Myocyte (in vitro differentiated cells): ENCODE data around the gene CROCC2. TPM values are rescaled to one million over a fixed set of nuclear protein-coding genes. Genes with fewer than 3 reads are reported as not detected.

ENCODE experiments used
- DNase-seq: peaks from one replicate; pipeline ENCODE4 v3.0.0-alpha.2; 2012; ENCODE audit warnings: low read depth
- total RNA-seq: library from RNA; depleted of rRNA; stranded (reverse); fragments of >200 nt; gene quantifications from 2 replicates; pipeline ENCODE4 v1.2.3, GENCODE V29; 2014

The CROCC2 gene
- total RNA-seq, 1 donor from 2014 or later = not detected

DNA sequence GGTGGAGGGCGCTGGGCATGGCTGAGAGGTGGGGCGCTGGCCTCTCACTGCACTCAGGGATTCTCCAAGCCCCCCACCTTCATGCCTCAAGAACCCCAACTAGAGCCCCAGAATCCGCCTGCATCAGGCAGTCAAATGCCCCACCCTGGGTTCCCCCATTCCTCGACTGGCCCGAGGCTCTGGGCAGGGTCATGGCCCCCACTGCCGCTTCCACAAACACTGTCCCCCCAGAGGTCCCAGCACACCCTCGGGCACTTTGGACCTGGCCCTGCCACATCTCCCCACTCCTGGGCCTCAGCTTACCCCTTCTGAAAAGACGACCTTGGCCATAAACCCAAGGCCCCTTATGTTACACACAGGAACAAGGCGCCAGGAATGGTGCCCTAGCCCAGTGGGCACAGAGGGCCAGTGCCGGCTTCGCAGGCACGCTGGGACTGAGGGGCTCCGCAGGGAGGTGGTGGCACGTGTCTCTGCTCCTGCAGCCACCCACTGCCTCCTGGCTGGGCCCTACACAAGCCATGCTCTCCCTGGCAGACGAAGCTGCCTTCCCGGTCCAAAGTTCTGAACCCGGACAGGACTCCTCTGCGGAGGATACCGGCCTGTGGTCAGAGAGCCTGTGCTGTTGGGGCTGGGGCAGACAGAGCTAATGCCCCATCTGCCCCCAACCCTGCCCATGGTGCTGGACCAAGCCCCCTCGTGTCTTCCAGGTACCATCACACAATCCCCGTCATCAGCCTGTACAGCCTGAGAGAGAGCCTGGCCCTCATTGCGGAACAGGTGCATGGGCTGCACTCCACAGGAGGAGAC lies 30.7 kb upstream of the CROCC2 start:
- DNase-seq = no peak

DNA sequence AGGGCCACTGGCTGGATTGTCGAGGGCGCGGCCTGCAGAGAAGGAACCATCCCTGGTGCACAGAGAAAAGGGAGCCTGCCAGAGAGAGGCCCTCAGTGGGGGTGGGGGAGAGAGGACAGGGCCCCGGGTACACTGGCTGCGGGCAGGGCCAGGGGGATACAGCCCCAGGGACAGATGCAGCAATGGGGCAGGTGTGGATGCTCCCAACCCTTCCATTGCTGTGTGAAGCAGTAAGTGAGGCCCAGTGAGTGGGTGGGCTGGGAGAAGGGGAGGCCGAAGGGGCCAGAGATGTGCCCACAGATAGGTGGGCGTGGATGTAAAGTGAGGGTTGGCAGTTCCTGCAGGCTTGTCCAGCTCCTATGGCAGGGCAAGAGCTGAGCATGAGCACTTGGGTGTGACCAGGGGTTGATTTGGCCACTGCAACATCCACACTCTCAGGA lies 30.1 kb upstream of the CROCC2 start:
- no peak for DNase-seq

DNA sequence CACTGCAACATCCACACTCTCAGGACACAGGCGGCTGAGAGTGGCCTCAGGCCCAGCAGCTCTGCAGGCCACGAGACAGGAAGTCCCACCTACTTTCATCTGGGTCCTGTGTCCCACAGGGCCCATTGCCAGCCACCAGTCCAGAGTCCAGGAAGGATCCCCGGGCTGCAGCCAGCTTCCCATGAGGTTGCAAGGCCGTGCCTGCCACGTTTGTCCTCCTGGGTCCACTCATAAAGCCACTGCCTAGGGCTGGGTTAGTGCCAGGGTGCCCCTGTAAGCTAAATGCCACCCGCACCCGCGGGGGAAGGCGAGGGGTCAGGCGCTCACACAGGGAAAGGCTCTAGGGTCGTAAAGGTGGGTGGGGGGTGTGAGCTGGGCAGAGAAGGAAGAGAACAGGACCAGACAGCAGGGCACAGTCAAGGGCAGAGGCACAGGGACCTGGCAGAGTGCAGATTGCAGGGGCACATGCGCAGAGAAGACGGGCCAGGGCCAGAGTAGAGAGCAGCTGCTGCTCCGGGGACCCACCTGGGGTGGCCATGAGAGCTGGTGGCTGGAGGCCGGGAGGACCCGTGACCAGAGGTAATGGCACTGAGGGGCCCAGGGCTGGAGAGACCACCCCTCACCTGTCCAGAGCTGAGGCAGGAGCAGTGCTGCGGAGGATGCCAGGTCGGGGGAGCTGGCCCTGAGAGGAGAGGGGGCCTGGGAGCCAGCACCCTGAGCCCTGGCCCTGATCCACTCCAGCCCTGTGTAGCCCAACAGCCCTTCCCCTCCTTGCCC lies 29.5 kb upstream of the CROCC2 start:
- no peak for DNase-seq

DNA sequence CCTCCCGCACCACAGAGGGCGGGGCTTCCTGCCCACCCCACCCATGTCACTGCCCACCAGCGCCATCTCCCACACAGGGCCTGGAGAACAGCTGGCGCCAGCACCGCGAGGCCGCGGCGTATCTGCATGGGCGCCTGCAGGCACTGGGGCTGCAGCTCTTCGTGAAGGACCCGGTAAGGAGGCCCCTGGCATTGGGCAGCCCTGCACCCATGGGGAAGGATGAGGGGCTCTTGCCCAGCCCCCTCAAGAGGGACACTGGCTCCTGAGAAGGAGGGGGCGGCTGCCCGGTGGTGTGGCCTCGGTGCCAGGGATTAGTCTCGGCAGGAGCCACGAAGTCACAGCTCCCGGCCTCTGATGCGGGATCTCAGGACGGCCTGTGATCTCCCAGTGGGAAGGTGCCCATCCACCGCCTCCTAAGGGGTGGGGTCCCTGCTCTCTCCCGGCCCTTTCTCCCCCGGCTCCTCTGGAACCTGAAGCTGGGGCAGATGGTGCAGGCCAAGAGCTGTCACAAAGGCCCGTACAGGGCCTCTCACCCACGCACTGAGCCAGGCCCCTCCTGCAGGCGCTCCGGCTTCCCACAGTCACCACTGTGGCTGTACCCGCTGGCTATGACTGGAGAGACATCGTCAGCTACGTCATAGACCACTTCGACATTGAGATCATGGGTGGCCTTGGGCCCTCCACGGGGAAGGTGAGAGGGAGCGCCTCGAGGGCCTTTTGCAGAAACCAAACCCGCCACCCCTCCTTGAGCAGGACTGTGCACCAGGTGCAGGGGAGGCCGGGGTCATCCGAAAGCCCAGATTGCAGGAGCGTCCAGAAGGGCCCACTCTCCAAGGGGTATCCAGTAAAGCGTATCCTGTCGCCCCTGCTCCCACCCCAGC lies 28.4 kb upstream of the CROCC2 start:
- no peak for DNase-seq

DNA sequence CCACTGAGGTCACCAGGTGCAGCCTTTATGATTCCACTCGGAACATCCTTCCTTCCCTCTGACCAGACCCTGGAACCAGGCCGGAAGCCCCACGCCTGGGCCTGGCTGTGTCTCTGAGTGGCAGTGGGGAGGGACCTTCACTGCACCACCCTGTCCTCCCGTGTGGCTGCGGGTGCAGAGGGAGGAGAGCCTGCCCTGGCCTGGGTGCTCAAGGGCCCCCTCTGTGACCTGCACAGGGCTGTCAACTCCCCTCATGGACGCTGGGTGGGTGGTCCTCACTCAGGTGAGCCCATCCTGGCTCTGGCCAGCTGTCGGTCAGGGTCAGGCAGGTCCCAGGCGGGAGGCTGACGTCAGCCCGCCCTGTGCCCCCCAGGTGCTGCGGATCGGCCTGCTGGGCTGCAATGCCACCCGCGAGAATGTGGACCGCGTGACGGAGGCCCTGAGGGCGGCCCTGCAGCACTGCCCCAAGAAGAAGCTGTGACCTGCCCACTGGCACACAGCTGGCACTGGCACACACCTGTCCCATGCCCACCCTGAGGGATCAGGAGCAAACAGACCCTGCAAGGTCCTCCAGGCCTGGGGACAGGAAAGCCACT lies 27.7 kb upstream of the CROCC2 start:
- DNase-seq = no peak

DNA sequence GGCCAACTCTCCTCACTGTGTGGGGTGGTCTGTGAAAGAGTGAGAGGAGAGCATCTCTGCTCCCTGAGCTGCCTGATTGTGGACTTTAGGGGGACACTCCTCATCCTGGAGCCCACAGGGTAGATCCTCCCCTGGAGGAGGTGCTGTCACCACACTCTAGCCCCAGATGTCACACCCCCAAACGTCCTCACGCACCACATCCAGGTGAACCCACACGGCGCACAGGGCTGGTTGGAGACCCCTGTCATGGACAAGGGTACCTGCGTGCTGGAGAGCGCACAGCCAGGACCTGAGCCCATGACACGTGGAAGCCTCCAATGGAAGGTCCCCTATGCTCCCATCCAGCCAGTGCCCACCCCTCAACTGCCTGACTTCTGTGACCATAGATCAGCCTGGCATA lies 27.0 kb upstream of the CROCC2 start:
- no peak for DNase-seq

DNA sequence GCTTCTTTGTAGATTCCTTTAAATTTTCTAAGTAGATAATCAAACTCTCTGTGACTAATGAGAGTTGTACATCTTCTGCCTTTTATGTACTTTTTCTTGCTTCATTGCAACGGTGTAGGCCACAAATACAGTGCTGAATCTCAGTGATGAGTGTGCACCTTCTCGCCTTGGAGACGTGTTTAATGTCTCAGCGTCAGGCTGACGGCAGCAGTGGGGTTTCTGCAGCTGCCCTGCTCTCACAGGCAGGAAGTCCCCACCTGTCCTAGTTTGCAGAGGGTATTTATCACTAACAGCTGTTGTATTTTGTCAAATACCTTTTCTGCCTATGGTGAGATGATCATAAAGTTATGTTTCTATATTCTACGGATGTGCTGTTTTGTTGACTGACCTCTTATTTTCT lies 24.2 kb upstream of the CROCC2 start:
- DNase-seq = peak; percentile 50

DNA sequence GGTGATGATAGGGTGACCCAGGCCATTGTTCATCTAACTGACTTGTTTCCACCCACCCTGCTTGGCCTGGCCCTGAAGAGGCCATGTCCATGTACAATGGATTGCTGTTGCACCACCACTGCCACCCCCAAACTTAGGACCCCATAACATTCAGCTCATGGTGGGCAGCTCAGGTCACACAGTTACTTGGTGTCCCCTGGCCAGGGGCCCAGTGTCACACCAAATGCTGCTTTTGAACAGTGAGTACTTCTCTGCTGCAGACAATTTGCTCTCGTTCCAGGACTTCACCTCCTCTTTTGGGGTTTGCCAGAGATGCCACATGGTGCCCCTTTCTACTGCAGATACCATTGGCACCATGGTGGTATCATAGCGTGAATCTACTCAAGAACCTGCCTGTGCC lies 21.9 kb upstream of the CROCC2 start:
- no peak for DNase-seq

DNA sequence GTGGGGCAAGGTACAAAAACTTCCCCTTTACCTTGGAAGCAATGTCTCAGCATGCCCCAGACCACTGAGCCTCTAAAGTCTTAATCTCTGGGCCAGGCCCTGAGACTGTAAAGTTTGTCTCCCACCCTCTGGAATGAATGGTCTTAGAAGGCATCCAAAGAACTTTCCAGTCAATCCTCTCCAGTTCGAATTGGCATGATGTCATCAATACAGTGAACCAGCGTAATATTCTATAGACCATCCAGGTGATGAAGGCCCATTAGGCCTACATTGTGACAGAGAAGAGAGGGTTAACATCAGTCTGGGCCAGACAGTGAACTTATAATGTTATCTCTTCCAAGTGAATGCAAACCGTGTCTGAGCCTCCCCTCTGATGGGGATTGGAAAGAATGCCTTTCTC lies 21.4 kb upstream of the CROCC2 start:
- DNase-seq = no peak

DNA sequence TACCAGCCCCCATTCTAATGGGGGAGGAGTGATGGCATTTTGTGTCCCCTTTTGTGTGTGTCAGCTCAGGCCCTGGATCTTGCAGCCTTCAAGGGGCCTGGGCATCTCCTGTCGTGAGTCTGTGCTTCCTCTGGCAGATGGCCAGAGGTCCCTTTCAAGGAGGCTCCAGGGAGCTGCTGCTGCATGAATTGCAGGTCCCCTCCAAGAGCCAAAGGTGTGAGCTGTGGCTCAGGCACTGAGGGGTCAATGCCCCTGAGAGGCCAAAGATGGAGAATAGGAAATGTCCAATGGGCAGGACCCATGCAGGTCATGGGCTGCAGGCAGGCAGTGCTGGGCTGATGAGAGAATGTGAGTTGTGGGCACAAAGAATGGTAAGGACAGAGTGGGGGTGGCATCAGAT lies 20.6 kb upstream of the CROCC2 start:
- DNase-seq = no peak

DNA sequence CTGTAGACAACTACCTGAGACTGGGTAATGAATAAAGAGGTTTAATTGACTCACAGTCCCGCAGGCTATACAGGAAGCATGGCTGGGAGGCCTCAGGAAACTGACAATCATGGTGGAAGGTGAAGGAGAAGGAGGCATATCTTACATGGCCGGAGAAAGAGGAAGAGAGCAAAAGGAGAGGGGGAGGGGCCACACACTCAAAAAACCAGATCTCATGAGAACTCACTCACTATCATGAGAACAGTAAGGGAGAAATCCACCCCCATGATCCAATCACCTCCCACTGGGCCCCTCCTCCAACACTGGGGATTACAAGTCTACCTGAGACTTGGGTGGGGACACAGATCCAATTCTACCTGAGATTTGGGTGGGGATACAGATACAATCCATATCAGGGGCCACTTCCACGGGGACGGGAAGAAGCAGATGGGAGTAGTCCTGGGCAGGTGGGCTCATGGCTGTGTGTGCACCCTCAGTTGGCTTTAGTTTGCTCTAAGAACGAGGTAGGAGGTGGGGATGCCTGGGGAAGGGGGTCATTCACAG lies 20.0 kb upstream of the CROCC2 start:
- no peak for DNase-seq

DNA sequence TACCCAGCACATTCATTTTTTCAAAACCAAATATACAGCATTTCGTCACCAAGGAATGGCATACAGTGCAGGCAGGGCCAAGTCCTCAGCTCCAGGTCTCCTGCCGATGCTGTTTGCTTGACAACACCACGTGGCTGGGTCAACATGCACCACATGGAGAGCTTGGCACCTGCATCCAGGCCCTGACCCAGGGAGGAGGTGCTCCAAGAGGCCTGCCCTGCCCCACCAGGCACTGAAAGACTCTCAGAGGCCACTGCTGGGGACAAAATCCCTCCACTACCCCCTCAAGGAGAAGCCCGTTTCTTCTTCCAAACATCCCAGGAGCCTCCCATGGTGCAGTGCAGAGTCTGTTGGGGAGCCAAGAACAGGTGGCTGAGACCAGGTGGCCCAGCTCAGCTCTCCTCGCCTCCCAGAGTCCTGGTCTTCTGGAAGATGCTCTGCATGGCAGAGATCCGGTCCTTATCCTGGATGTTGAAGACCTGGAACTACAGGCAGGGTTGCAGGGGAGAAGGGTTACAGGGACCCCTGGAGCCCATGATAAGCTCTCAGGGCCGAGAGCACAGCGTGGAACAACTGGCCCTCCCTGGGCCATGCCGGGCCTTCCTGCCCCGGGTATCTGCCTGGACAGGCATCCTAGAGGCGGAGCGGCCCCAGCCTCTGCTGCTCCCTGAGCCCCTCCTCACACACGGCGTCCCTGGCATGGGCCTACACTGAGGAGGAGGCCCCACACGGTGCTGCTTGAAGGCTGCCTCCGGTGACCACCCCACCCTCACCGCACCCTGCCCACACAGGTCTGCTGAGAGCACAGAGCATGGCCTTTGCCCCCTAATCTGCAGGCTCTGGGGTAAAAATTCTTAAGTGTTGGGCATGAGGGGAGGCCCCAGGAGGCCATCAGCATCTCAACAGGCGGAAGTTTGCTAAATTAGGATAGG lies 19.2 kb upstream of the CROCC2 start:
- DNase-seq = no peak

DNA sequence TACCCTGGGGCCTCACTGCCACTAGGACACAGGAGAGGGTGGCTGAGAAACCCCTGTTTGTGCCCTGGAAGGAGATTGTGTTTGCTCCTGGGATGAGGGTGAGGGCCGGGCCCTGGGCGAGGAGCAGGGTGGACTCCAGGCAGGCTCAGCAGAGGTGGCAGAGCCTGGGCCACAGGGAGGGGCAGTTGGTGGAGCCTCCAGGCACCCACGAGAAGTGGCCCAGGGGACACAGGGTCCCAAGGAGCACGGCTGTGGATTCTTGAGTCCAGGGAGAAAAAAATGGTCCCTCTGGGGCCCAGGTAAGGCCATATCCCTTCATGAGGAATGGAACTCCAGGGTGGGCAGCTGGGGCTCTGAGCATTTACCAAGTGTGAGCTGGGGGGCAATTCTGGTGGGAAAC lies 18.5 kb upstream of the CROCC2 start:
- no peak for DNase-seq

DNA sequence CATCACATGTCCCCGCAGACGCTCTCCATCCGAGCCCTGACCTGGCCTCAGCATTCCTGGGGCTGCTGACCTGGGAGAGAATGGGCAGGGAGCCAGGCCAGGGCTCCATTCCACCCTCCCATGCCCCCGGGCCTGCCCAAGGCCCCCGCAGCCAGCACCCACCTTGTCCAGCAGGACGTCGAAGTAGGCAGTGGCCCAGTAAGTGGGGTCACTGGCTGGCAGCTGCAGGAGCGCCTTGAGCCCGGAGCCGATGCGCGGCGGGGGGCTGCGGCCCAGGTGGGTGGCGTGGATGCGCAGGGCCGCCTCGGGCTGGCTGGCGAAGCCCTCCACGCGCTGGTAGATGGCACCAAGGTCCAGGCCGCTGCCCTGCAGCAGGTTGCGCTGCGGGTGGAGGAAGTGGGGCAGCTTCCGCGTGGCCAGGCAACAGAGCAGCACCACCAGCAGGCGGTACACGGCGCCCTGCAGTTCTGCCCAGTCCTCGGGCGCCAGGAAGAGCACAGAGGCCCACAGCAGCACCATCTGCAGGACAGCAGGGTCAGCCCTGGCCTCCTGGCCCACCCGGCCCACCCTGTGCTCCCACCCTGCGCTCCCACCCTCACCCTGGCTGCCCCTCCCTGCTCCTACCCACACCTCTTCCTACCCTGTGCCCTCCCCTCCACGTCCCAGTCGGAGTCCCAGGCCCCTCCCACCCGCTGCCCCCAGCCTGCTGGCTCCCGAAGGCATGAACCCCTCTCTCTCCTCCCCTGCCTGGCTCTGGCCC lies 17.8 kb upstream of the CROCC2 start:
- no peak for DNase-seq

DNA sequence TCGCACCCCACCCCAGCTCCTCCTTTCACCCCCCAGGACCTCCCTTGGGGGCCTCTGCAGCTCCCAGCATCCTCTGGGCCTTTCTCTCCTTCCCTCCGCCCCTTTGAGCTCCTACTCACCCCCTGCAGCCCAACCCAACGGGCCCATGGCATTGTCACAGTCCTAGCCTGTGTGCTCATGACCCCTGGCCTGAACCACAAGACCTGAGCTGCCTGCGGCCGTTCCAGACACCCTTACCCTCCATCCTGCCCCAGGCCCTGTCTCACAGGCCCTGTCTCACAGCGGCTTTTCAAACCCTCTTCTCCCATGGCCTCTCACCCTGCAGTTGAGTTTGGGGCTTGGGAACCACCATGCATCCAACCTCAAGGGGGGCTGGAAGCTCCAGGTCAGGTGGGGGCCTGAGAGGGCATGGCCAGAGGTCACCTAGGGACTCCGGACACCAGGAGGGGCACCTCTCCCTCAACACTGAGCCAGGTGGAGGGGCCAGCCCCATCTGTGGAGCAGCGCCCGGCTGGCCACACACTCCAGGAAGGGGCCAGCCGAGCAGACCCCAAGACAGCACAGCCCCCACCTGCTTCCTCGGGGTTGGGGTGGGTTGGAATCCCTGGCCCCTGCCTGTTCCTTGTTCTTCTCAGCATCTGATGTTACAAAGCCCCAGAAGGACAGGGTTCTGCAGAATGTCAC lies 17.1 kb upstream of the CROCC2 start:
- no peak for DNase-seq

DNA sequence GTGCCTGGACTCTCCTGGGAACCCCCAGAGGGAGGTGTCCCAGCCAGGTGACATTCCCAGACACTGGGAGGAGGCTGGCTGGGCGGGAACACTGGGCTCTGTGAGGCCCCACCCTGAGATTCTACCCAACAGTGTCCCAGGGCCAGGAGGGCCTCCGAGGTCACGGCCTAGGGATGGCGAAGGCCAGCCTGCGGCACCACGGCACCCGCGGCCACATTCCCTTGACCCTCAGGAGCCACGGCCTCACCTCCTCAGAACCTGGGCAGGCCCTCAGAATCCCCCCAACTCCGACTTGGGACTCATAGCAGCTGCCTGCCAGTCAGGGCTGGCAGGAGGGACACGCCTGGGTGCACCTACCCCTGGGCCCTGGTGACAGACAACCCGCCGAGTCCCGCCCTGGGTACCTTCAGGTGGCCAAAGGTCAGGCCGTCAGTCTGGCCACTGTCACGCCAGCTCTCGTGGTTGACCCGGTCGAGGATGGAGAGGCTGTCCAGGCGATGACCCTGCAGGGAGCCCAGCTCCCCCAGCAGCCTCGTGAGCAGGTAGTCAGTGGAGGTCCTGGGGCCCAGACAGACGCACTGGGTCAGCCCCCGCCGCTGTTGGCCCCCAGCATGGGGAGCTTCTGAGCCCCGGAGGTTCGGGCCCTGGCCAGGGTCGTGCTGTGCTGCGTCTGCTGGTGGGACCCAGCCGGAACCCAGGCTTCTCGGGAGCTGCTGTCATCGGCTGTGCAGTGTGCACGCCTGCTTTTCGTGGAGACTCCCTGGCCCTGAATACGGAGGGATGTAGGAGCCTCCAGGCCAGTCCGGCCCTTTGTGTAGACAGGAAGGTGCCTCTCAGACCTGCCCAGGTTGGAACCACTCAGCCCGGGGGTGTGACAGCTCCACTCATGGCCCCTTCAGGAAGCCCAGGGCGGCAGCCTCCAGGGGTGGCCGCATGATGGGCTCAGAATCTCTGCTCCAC lies 16.3 kb upstream of the CROCC2 start:
- no peak for DNase-seq

DNA sequence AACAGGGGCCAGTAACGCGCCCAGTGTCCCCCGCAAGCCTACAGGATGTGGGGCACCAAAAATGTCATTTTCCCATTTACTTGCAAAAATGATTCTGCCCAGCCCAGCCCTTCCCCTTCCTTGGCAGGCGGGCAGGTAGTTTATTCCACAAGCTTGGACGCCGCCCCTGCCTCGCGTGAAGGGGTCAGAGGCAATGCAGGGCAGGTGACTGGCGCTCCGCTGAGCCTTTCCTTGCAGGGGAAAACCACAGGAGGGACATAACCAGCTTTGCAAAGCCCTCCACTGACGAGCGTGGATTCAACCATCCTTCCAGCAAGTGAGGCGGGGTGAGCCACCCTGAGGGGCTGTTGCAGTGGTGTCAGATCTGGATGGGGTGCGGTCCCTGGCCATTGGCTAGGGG lies 15.4 kb upstream of the CROCC2 start:
- no peak for DNase-seq
